Renal cortex interstitium (tissue), 11 donors: ENCODE measurements around the gene MARCHF7. TPM values are rescaled to one million over a fixed set of nuclear protein-coding genes. Genes with fewer than 3 reads are reported as not detected.
"Not testable (repeated sequence)": the region's sequence is repeated elsewhere in the genome, so short reads cannot be mapped to it uniquely, and the experiment has no call there.

Experiments
- DNase-seq, 11 donors: peaks; one replicate each; pipeline ENCODE4 v3.0.0-alpha.2; 2013; ENCODE audit warnings: low read depth in 9 of 11, low spot score in 4 of 11; ENCODE audit errors: extremely low read depth in 1 of 11
- polyA plus RNA-seq, 3 donors: library from polyadenylated mRNA; unstranded; fragments of 120-200 nt; gene quantifications; one replicate each; pipeline ENCODE4 v1.2.1, GENCODE V29; 2013; ENCODE audit not compliant: insufficient read length in 3 of 3

The MARCHF7 gene
- polyA plus RNA-seq, 3 donors = 144 to 171 (median 151) TPM

- peak in 1 of 11 donors; percentile 11 for DNase-seq
Observed at GRCh38 chr2:159744363-159744762, 32.1 kb downstream of the MARCHF7 start.

GRCh38 chr2:159745237-159745636 lies 32.9 kb downstream of the MARCHF7 start:
- not testable (repeated sequence) for DNase-seq

- no peak for DNase-seq
Observed at GRCh38 chr2:159748089-159748488, 35.8 kb downstream of the MARCHF7 start.

- no peak for DNase-seq
Observed at GRCh38 chr2:159750873-159751272, 38.6 kb downstream of the MARCHF7 start.

GRCh38 chr2:159753797-159754196 lies 41.5 kb downstream of the MARCHF7 start:
- DNase-seq = no peak

- DNase-seq = no peak
Observed at GRCh38 chr2:159755014-159755413, 42.7 kb downstream of the MARCHF7 start.

- DNase-seq = no peak
Observed at GRCh38 chr2:159755788-159756187, 43.5 kb downstream of the MARCHF7 start.

- no peak for DNase-seq
Observed at GRCh38 chr2:159758239-159758638, 45.9 kb downstream of the MARCHF7 start.

- no peak for DNase-seq
Observed at GRCh38 chr2:159758686-159759085, 46.4 kb downstream of the MARCHF7 start.

- DNase-seq = no peak
Observed at GRCh38 chr2:159759577-159759976, 47.3 kb downstream of the MARCHF7 start.

- DNase-seq = no peak
Observed at GRCh38 chr2:159760326-159760725, 48.0 kb downstream of the MARCHF7 start.

GRCh38 chr2:159762075-159762474 lies 49.8 kb downstream of the MARCHF7 start:
- DNase-seq = no peak

Other genes with a start within 250 kb of the MARCHF7 start
- 10 to 100 TPM; 69.4 to 90.0 (median 81.8) TPM for gene BAZ2B, start 96.0 kb upstream of the MARCHF7 start, polyA plus RNA-seq
- 10 to 100 TPM; 11.8 to 13.4 (median 13.1) TPM for gene CD302, start 85.7 kb downstream of the MARCHF7 start, polyA plus RNA-seq
- gene LY75, start 192.2 kb downstream of the MARCHF7 start, polyA plus RNA-seq = 1 to 10 TPM; 3.5 to 6.7 (median 3.8) TPM